Posterior vena cava (tissue), 2 donors: ENCODE measurements around the gene PCDH19. TPM values are rescaled to one million over a fixed set of nuclear protein-coding genes. Genes with fewer than 3 reads are reported as not detected.
A peak's percentile ranks its signal among the peaks of the same experiment; 100 is the strongest.

Experiments
- DNase-seq: peaks from one replicate; pipeline ENCODE4 v3.0.0-alpha.2; 2020; ENCODE audit warnings: low spot score
- intact Hi-C, 2 donors: fragments of 100-400 bp; cut with DNase I; formaldehyde crosslinking; loops; one replicate each; pipeline versions ENCODE4 v1.14.1 to v1.14.2; 2022 to 2023
- total RNA-seq, 2 donors: library from RNA; stranded (reverse); fragmentation: NEBNext Ultra II Directional; extraction: Animal tissue kit (Norgen Biotek cat#: 25700); gene quantifications; one replicate each; pipeline ENCODE4 v1.2.1, GENCODE V29; 2021
- donor health status: DM: yes; HTN: yes; CAD: no.
- donor health status: DM: yes; HTN: yes; CAD: no.

Gene PCDH19
- total RNA-seq, 2 donors from 2014 or later: 0.79 to 1.1 TPM

DNA sequence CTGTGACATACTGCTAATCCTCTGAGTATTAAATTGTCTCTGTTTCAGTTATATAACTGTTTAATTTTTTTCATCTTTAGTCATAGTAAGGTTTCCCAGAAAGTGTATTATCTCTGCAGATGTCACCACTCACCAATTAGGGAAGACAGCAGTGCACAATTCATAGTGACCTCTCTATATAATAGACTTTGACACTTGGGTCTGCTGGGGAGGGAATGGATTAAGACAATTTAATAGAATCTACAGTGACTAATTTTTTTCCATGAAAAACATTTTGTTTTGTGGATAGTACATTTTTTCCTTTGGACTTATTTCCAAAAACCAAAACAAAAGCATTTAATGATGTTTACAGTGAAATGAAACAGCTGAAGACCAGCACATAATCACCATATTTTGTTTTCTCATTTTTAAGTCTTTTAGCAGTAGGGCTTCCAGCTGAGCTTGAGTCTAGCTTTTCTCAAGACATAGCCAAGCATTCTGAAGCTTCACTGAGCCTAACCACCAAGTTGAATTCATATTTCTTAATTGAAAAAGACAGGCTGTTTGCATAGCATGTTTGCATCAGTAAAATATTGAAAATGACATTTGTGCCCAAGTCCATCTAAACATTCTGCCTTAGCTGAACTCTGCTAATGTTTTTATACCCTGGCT is 69.5 kb downstream of the PCDH19 start:
- intact Hi-C loops: no loop called here
- no peak for DNase-seq

DNA sequence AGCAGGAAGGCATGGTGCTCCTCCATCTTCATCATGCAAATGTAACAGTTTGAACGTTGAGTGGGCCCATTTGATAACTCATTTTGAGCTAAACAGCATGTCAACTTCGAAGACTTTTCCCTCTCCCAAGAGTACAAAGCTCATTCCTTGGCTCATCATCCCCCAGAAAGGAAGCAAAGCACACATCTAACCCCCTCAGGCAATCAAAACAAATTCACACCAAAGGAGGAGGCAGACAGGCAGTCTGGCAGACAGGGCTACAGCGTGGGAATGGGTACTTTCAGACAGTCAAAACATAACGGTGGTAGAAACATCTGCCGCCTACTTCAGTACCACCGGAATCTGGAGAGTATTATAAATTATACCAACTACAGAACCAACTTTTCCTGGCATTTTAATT is 81.7 kb downstream of the PCDH19 start:
- intact Hi-C loops: no loop called here
- DNase-seq: no peak

DNA sequence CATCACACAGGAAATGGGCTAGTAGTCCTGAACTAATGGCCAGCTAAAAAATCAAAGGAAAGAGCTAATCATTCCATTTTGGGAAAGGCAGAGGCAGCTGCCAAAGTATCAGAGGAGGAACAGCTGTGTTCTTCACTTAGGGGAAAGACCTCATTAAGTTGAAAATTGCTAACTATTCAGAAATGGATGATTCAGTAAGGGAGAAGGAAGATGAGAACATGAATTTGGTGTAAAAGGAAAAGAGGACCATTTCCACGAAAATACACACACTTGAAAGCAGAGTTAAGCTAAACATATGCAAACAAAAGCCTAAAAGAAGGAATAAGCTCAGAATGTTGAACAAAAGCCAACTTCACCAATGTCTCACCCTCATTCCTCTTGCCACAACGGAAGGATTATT is 90.4 kb downstream of the PCDH19 start:
- no peak for DNase-seq
- intact Hi-C loops: no loop called here

DNA sequence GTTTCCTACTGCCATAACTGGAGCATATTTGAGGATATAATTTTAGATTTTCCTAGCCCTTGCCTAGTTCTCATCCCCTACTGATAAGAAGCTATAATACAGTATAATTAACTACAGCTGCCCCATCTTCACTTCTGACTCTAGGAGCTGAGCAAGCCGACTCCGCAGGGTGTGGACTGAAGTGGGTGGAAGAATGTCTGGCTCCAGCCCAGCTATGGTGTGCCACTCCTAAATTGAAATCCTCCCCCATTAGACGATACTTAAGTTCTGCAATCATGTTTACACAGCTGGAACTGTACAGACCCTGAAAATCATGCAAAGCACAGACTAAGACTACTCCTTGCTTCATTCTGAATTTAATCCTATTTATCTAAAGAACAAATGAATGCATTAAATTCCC is 93.1 kb downstream of the PCDH19 start:
- intact Hi-C loops: no loop called here

DNA sequence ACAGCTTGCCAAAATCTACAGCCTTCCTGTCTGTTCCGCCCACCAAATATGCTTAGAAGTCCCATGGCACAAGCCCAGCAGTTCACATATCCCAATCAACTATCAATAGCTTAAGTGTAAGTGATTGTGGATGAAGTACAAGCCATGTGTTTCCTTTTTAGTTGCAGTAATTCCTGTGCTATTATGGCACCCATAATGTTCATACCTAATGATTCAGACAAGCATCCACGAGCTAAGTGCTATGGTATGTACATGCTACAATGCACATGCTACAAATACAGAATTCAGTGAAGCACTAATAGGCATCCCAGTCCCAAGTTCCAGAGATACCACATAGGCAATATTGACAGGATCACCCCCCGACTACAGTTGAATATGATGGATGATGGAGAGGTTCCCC is 94.5 kb downstream of the PCDH19 start:
- no peak for DNase-seq
- intact Hi-C loops: loop anchor here in 1 of 2 donors (2.0 kb wide), 1 partner anchor 53 kb away; no protein-coding TSS in a partner anchor

More for the DNA sequence above, 93.1 kb downstream of the PCDH19 start:
- no peak for DNase-seq

DNA sequence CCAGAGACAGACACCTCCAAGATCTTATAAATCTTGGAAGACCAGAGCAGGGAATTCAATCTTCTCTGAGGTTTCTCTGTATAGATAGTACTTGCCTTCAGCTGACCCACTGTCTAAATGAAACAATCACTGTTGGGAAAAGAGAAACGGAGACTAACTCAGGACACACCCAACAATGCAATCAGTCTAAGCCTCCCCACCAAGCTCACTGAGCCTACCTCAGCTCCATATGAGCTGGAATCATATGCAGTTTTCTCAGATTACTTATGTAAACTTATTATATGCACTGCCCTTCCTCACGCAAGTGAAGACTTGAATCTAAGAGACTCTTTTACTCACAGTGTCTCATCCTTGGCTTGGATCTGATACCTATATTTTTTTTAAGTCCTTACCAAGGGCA is 110.5 kb downstream of the PCDH19 start:
- intact Hi-C loops: no loop called here
- no peak for DNase-seq

DNA sequence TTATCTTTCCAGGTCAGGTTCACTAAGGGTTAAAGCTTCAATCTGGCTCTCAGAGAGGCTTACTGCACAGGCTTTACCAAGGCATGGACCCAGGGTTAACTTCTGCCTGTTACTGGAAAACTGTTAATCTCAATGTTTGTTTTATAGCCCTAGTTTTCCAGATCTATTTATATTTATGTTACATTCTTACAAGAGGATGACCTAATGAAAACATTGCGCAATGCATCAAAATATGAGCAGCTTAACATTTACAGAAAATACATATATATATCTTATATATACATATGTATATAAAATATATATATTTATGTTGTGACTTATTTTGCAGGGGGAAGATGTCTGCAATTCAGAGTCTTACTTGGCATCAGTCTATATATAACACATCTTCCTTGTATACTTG is 112.3 kb downstream of the PCDH19 start:
- intact Hi-C loops: no loop called here
- no peak for DNase-seq

DNA sequence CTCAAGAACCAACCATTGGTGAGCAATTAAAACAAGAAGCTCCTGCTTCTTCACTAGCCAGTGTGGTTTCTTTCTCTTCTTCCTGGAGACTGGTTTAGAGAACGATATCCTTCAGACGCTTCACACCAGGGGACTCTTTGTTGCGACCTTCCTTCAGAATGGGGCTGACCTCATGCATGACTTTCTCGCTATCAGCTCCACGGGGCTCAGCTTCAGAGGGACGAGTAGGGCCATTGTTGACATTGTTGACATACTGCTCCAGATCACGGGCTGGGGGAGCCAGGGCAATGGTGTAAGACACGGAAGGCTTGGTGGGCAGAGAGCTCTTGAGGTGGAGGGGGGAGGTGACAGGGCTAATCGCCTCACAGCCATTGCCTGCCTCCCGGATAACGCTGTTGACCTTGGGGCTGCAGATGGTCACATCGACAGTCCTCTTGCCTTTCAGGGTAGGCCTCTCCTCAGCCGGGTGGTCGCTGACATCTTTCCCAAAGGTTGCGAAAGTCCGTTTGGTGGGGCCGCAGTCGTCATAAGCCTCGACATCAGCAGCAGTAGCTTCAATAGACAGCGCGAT is 113.8 kb downstream of the PCDH19 start:
- intact Hi-C loops: no loop called here
- peak; percentile 74 for DNase-seq

DNA sequence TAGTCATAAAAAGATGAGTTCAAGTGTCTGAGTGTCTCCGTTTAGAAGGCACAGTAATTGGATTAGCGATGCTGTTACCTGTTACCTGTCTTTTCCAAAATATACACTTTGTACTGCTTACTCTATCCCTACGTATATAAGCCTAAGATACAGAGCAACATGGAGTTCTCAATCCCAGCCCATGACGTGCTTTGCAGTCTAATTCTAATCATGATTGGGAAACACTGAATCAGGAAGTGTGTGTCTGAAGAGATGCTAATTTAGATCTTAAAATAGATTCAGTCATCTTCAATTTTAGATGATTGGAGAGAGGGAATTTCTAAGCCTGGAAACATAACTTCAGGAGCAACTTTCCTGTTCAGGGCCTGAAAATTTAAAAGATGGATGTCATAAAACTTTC is 115.1 kb downstream of the PCDH19 start:
- DNase-seq: no peak
- intact Hi-C loops: no loop called here

DNA sequence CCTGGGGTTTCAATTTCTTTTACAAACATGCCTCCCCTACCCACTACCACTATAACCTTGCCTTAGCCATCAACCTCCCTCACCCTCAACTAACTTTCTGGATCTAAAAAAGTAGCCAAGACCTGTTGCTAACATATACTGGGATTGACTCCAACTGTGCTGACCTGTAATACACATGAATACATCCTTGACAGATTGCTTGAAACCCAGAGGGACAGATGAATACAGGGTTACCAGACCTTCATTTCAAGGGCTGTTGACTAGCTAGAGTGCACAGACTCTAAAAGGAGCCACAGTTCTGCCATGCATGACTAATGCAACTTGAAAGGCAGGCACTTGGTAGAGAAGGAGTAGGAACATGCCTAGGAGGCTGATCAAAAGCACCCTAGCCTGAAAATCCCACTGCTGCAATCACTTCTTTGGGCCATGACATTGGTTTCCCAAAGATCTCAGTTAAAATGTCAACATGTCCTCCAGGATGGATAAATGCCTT is 121.0 kb downstream of the PCDH19 start:
- intact Hi-C loops: no loop called here
- DNase-seq: no peak

DNA sequence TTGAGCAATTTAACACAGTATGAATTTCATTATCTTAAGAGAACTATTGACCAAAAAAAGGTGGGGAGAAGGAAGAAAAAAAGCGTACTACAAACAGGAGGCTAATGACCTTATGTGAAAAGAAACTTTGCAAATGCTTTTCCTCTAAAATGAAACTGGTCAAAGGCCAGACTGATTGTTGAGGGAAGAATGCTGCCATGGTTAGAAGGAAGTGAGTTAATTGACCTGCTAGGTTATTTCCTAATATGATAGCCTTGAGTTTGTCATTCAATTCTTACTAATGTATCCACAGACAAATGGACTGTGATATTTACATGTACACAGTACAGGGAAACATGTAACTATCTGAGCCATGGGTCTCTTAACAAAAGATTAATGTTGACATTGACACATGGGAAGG is 132.8 kb downstream of the PCDH19 start:
- intact Hi-C loops: no loop called here

DNA sequence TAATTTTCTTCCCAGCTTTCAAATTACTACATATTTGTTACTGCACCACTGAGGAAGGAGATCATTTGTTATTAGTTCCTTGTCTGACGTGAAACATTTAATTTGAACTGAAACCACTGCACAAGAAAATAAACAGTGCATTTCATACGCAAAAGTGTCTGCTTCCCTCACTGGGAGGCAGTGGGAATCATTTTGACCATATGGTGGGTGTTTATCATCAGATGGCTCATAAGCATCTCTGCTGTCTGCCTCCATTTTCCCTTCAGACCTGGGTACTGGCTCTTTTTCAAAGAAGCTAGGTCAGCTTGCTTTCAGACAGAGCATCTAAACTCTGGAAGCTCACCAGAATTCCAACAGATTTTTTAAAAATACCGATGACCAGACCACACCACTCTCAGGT is 135.2 kb downstream of the PCDH19 start:
- intact Hi-C loops: no loop called here
- DNase-seq: no peak

More for the DNA sequence above, 132.8 kb downstream of the PCDH19 start:
- no peak for DNase-seq

DNA sequence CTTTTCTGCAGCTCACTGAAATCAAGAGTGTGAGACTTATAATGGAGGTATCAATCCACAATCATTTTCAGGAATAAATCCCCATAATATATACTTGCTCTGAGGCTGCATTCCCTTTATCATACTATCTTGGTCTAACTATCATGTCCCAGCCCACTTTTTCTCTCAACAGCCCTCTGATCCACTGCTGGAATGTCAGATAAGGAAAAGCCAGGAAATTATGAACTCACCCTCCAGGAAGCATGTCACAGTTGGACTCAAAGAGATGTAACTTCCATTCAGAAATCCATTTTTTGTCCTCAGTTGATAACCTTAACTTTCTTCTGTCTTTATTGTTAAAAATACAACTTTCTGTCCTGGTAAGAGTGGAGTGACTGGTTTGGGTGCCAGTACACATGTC is 144.9 kb downstream of the PCDH19 start:
- DNase-seq: no peak
- intact Hi-C loops: no loop called here

DNA sequence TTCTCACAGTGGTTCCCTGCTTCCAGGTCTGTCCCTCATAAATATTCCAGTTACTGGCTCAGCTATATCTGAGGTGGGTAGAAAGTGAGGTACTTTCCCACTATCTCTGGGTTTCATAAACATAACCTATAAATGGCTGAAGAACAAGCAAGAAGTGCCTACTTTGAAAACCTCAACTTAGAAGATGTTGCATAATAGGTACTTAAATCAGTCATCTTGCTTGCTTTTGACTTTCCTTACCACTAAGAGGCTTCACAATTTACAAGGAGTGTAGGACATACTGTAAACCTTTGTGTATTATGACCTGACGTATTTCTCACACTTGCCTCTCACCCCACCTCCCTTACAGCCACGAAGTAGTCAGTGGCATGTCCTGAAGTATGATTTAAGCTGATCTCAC is 145.9 kb downstream of the PCDH19 start:
- no peak for DNase-seq
- intact Hi-C loops: no loop called here

DNA sequence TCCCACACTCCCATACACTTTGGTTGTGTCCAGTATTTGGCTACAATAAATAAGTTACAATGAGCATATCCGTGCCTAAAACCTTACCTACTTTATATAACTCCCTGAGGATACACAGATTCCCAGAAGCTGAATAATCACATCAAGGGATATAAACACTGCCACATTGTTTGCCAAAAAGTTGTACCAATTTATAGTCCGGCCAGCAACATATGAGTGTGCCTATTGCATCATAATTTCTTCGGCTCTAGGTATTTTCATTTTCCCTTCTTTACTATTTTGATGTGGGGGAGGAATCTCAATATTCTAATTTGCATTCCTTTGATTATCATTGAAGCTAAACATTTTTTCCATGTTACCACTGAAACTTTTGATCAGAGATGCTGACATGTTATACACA is 146.4 kb downstream of the PCDH19 start:
- intact Hi-C loops: loop anchor here in 1 of 2 donors (2.0 kb wide), 1 partner anchor 51 kb away; no protein-coding TSS in a partner anchor
- no peak for DNase-seq

DNA sequence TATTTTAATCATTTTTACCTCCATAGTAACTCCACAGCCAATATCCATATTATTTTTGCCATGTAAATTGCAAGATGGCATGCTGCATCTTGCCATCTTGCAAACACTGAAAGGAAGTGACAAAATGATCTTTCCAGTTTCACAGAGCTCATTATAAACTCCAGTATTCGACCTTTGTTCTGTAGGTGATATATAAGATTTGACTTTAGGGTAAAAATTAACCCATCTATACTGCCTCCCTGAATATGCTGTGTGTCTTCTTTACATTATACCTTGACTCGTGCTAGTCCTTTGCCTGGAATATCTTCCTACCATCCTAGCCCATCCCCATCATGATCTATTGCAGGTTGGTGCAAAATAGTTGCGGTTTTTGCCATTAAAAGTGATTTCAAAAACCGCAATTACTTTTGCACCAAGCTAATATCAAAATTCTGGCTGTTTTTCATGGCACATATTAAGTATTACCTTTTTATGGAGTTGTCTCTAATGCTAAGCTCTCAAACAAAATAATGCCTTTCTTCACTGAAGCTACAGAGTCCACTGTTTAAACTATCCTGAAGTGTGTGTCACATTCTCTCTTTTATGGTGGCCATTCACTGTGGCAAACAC is 161.1 kb downstream of the PCDH19 start:
- intact Hi-C loops: no loop called here
- no peak for DNase-seq

DNA sequence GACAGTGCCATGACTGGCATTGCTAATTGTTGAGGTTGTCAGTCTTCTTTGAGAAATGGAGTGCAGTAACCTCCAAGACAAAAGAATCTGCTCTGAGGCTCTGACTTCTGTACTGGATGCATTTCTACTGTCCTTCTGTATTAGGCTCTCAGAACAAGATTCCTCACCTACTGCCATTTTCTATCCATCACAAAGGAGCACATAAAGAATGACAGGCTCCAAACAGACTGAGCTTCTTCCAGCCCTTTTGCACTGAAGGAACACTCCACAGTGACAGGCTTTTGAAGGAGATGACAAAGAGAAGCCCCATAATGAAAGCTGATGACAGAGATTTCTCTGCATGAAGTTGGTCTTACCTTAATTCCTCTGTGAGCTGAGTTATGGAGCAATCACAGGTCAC is 162.2 kb downstream of the PCDH19 start:
- DNase-seq: no peak

DNA sequence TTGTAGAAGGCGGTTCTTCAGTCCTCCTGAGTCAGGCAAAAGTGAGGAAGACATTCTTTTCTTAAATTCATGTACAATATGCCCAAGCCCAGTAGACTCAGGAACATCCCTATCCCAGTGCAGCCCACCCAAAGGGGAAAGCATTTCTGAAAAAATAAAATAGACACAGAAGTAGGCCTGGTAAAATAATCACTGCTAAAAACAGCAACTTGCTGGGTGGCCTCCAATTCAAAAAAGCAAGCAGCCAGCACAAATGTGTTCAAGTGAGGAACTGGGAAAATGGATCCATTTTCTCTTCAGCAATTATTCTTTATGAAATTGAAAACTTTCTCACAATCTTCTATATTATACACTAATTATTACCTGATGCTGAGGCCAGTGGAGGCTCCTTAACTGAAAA is 165.4 kb downstream of the PCDH19 start:
- intact Hi-C loops: no loop called here
- no peak for DNase-seq

More for the DNA sequence above, 162.2 kb downstream of the PCDH19 start:
- intact Hi-C loops: no loop called here
